ENCODE results near the gene PER3. TPM values are rescaled to one million over a fixed set of nuclear protein-coding genes. Genes with fewer than 3 reads are reported as not detected.

PER3 gene
- total RNA-seq, 6 experiments from 2014 or later = 8.7 to 26.2 (median 13.5) TPM

DNA sequence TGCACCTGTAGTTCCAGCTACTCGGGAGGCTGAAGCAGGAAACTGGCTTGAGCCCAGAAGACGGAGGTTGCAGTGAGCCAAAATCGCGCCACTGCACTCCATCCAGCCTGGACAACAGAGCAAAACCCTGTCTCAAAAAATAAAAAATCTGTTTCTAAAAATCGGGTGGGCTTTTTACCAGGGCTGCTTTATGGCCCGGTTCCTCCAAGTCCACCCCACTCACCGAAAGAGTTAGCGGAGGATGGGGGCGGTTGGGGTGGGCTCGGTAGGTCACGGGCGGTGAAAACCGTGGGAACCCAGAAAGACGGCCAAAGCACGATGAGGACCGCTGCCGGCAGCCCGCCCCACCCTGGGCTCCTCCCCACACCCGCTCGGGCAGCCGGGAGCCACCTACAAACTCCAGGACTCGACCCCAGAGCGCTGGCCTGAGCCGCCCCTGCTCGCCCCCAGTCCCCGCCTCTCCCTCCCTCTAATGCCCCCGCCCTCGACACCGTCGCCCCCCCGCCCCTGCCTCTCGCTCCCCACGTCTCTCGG, 846 bp upstream of the PER3 start:
- 3% methylated on average over 14 of the region's 34 CpGs for WGBS (ENCODE audit: insufficient coverage, low coverage, low lambda C conversion rate, missing lambda C conversion rate)
- Histone ChIP-seq H3K36me3 (peaks cover 0 to 27% (median under 1%) of the 10 kb centered on the region in 4 donors), H3K4me1 (peaks cover 0 to 9% (median 3%) of the 10 kb centered on the region in 4 donors), H3K4me3 (peak overlapping the region; percentile 26 to 64 (median 51)), H3K27me3 (no peaks in the 10 kb centered on the region), H3K27ac (peak overlapping the region; percentile 8 to 49 (median 32)), H3K9me3 (no peaks in the 10 kb centered on the region)
- intact Hi-C loops (cut with DNase I) = no loop called here
- DNase-seq (peak; percentile 84 to 91 (median 91)), ATAC-seq (peak; percentile 70 to 84 (median 74))
- TF ChIP-seq, protein P1, sequence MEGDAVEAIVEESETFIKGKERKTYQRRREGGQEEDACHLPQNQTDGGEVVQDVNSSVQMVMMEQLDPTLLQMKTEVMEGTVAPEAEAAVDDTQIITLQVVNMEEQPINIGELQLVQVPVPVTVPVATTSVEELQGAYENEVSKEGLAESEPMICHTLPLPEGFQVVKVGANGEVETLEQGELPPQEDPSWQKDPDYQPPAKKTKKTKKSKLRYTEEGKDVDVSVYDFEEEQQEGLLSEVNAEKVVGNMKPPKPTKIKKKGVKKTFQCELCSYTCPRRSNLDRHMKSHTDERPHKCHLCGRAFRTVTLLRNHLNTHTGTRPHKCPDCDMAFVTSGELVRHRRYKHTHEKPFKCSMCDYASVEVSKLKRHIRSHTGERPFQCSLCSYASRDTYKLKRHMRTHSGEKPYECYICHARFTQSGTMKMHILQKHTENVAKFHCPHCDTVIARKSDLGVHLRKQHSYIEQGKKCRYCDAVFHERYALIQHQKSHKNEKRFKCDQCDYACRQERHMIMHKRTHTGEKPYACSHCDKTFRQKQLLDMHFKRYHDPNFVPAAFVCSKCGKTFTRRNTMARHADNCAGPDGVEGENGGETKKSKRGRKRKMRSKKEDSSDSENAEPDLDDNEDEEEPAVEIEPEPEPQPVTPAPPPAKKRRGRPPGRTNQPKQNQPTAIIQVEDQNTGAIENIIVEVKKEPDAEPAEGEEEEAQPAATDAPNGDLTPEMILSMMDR (IDR thresholded peaks at IDR 0.05) = no peak
- peak; percentile 10 for TF ChIP-seq POLR2A (IDR thresholded peaks at IDR 0.05)

DNA sequence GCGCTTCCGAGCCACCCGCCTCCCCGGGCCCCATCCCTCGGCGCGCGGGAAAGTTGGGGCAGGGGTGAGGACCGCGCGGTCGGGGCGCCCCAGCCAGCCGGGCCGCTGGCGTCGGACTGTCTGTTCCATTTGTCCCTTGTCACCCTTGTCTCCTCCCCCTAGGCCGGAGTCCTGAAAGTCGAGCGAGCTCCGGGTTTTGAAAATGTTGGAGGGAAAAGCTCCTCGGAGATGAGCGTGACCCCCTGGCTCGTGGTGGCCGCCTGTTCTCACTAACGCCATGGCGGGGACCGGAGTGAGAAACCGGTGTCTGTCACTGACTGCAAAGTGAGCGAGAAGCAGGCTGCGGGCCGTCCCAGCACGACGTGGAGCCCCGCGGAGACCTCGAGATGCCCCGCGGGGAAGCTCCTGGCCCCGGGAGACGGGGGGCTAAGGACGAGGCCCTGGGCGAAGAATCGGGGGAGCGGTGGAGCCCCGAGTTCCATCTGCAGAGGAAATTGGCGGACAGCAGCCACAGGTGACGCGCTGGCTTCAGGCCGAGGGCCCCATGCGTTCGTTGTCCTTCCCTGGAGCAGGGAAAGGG, 491 bp downstream of the PER3 start:
- Histone ChIP-seq H3K4me3 (peak overlapping the region; percentile 64 to 80 (median 67)), H3K27ac (peak overlapping the region; percentile 85 to 91 (median 90)), H3K4me1 (peaks cover 0 to 9% (median 3%) of the 10 kb centered on the region in 4 donors), H3K9me3 (no peaks in the 10 kb centered on the region), H3K36me3 (peaks cover 0 to 16% (median 3%) of the 10 kb centered on the region in 4 donors), H3K27me3 (no peaks in the 10 kb centered on the region)
- peak in 2 of 3 donors; percentile 59 to 76 for DNase-seq
- ATAC-seq = peak; percentile 13 to 38 (median 33)
- 23% methylated on average over 7 of the region's 52 CpGs for WGBS (ENCODE audit: insufficient coverage, low coverage, low lambda C conversion rate, missing lambda C conversion rate)
- TF ChIP-seq, protein P1 (IDR thresholded peaks at IDR 0.05) = no peak
- TF ChIP-seq POLR2A (IDR thresholded peaks at IDR 0.05) = no peak
- intact Hi-C loops (cut with DNase I) = no loop called here

DNA sequence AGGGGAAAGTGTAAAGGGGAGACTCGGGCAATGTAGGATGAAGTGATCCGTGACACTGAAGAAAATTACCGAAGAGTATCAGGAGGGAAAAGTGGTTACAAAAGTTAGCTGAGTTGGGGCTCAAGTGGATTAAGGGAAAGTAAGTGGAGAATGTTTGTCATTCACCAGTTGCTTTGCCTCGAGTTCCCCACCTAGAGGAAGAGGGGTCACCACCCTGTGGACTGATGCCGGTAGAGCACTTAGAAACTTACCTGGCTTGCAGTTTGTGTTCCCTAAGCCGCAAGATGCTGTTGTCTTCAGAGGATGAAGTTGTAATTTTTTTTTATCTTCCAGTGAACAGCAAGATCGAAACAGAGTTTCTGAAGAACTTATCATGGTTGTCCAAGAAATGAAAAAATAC, 1.0 kb downstream of the PER3 start:
- Histone ChIP-seq H3K9me3 (no peaks in the 10 kb centered on the region), H3K36me3 (peaks cover 0 to 11% (median 3%) of the 10 kb centered on the region in 4 donors), H3K4me3 (peak overlapping the region; percentile 64 to 80 (median 67)), H3K4me1 (peaks cover 0 to 9% (median 3%) of the 10 kb centered on the region in 4 donors), H3K27ac (peak overlapping the region in 2 of 3 donors; percentile 90 to 91), H3K27me3 (no peaks in the 10 kb centered on the region)
- DNase-seq = no peak
- TF ChIP-seq, protein P1 (IDR thresholded peaks at IDR 0.05) = no peak
- TF ChIP-seq POLR2A (IDR thresholded peaks at IDR 0.05) = no peak
- WGBS (ENCODE audit: insufficient coverage, low coverage, low lambda C conversion rate, missing lambda C conversion rate) = 54% methylated on average over 7 of the region's 7 CpGs
- no peak for ATAC-seq
- intact Hi-C loops (cut with DNase I) = no loop called here

DNA sequence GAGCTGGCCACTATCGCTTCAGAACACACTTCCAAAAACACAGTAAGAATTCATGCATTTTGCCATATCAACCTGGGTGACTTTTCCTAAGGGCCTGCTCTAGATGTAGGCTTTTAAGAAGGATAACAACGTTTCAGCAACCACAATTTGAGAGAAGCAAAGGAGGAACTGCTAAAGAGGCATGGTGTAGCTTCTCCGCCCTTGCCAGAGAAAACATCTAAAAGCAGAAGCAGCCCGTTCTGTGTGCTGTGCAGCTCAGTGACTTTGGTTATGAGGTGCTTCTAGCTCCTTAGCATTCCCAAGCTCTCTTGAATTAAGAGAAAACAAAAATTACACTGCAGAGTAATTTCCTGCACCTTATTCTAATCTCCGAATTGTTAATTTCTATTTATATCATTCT, 2.7 kb downstream of the PER3 start:
- no peak for ATAC-seq
- TF ChIP-seq, protein P1 (IDR thresholded peaks at IDR 0.05) = no peak
- no peak for TF ChIP-seq POLR2A (IDR thresholded peaks at IDR 0.05)
- peaks cover 0 to 9% (median 3%) of the 10 kb centered on the region in 4 donors for H3K4me1 ChIP-seq
- intact Hi-C loops (cut with DNase I) = no loop called here
- DNase-seq = no peak
- no peak overlapping the region for H3K4me3 ChIP-seq
- no peak overlapping the region for H3K27ac ChIP-seq
- WGBS (ENCODE audit: insufficient coverage, low coverage, low lambda C conversion rate, missing lambda C conversion rate) = 67% methylated on average over 5 of the region's 5 CpGs
- peaks cover 0 to 12% (median 3%) of the 10 kb centered on the region in 4 donors for H3K36me3 ChIP-seq
- H3K9me3 ChIP-seq = no peaks in the 10 kb centered on the region
- no peaks in the 10 kb centered on the region for H3K27me3 ChIP-seq

Measured in right lobe of liver (tissue), 6 donors.